Measurements from ENCODE around the gene UBE2E3. TPM values are rescaled to one million over a fixed set of nuclear protein-coding genes. Genes with fewer than 3 reads are reported as not detected.
A peak's percentile ranks its signal among the peaks of the same experiment; 100 is the strongest.
"Not testable (repeated sequence)": the region's sequence is repeated elsewhere in the genome, so short reads cannot be mapped to it uniquely, and the experiment has no call there.

Gene UBE2E3
- polyA plus RNA-seq, 4 donors: 193 to 288 (median 256) TPM

DNA sequence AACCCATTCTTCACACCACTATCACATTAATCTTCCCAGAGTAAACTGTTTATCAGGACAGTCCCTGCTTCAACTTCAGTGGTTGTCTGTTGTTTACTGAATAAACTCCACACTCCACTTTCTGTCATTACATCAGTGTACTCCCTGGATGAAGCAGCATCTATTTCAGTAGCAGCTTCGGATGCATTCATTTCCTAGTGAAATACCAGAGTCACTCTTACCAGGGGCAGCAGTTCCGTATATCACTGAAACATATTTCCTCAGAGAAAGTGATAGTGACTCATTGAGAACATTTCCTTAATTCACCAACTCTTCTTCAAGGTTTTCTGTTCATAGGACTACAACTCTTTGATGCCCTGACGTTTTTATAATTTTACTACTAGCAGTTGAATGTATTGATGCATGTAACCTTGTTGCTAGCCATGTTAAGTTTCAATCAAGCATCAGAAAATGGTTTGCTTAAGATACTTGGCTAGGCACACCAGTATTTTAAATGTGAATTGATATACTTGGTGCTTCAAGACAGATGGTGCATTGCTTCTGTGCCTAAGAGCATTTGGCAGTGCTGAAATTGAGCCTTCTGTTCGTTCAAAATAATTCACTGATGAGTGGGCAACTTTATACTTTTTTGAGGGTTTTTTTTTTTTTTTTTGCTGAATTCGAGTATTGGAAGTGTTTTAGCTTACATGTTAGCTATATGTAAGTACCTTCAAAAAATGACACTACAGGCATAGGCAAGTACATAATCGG is 92.3 kb downstream of the UBE2E3 start:
- DNase-seq (ENCODE audit: low read depth in 4 of 4, low spot score in 3 of 4): no peak

DNA sequence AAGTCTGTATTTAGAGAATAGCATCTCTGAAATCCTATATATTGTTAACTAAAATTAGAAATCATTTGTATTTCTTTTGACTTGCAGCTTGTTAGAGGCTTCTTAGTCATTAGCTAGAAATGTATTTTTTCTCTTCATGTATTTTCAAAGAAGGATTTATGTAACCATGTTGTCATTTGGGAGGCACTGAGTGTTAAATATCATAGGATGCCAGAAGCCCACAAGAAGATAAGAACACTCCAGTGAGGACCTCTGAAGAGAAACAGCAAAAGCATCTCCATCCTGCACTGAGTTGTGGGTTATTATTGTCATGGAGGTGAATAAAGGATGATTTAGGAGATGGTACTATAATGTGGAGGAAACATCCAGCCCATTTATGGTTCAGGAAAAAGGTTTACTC is 93.5 kb downstream of the UBE2E3 start:
- no peak for DNase-seq (ENCODE audit: low read depth in 4 of 4, low spot score in 3 of 4)

DNA sequence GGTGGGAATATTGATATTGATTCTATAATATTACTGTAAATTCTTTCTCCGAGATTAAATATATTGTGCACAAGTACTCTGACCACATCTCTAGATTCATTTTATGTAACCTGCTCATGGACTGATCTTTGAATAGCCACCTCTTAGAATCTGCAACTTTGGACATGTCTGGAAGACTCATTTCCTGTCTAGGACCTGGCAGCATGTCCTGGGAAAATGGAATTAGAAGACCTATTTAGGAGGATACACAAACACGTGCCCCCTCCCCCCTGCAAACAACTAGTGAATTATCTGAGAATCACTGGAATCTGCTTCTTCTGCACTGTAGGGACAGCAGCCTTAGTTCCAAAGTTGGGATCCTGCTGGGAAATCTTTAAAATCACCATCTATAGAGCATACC is 94.1 kb downstream of the UBE2E3 start:
- no peak for DNase-seq (ENCODE audit: low read depth in 4 of 4, low spot score in 3 of 4)

DNA sequence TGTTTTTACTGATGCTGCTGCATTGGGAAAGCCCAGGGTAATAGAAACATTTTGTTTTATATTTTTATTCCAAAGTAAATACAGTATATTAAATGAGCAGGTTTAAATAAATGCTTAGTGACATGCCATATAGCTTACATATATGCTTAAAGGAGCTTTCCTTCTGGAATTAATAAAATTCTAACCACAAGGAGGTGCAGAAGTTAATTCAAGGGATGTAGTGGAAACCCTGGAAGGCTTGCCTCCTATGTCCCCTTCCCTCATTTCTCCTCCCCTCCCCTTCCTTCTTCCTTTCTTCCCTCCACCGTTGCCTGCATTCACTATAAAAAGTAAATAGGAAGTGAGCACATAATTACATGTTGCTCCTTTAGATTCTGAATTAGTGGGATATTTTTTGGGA is 96.3 kb downstream of the UBE2E3 start:
- DNase-seq (ENCODE audit: low read depth in 4 of 4, low spot score in 3 of 4): no peak

DNA sequence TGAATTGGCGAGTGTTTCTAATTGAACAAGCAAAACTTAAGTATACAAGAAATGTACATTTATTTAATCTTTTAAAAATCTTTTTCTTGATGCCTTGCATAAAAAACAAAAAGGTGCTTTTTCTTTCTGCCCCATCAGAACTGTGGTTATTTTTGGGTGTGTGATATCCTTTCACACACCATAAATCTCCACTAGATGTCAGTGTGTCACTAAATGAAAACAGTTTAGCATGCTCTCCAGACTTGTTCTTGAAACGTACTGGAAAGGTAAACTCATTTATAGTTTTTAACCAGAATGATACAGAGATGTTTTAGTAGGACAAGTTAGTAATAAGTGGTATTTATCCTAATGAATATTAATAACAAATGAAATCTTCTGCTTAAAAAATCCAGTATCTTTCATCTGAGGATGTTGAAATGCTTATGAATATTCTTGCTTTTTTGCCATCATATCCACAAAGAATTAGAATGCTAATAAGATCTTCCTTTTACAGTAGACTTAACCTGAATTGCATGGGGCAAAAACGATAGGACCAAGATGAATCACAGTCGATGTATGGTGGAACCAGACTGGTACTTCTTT is 96.8 kb downstream of the UBE2E3 start:
- DNase-seq (ENCODE audit: low read depth in 4 of 4, low spot score in 3 of 4): peak; percentile 14 to 40 (median 16)

DNA sequence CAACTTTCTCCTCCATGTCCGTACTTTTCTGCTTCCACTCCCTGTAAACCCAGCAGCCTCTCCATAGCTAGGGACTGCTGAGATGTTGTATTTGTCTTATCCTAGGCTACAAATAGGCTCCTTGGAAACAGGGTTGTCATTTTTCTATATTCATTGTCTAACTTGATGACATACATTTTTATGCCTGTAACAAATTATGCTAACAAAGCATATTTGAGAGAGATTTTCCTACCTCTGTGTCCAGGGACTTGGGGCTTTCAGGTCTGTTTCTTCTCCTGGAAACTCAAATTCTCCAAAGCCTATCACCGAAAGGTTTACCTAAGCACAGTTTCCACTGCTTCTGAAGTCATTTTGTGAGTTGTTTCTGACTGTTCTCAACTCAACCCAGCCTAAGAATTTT is 102.7 kb downstream of the UBE2E3 start:
- DNase-seq (ENCODE audit: low read depth in 4 of 4, low spot score in 3 of 4): no peak

DNA sequence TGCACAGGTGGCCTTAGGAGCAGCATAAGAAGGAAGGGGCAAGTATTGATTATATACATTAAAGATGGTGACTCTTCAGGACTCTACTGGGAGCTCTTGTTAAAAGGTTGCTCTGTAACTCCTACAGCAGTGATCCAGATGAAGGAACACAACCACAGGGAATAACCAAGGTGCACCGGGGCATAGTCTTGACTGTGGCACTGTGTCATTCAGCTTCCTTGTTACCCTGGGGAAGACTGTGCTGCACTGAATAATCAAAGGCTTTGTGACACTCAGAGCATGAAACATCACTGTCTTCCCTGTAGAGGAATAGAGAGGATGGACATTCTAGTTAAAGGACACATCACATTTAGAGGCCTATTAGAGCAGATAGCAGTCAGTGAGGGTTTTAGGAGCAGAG is 105.3 kb downstream of the UBE2E3 start:
- DNase-seq (ENCODE audit: low read depth in 4 of 4, low spot score in 3 of 4): no peak

DNA sequence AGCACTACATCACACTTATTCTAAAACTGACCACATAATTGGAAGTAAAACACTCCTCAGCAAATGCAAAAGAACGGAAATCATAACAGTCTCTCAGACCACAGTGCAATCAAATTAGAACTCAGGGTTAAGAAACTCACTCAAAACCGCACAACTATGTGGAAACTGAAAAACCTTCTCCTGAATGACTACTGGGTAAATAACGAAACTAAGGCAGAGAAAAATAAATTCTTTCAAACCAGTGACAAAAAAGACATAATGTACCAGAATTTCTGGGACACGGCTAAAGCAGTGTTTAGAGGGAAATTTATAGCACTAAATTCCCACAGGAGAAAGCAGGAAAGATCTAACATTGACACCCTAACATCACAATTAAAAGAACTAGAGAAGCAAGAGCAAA is 111.5 kb downstream of the UBE2E3 start:
- DNase-seq (ENCODE audit: low read depth in 4 of 4, low spot score in 3 of 4): not testable (repeated sequence)

DNA sequence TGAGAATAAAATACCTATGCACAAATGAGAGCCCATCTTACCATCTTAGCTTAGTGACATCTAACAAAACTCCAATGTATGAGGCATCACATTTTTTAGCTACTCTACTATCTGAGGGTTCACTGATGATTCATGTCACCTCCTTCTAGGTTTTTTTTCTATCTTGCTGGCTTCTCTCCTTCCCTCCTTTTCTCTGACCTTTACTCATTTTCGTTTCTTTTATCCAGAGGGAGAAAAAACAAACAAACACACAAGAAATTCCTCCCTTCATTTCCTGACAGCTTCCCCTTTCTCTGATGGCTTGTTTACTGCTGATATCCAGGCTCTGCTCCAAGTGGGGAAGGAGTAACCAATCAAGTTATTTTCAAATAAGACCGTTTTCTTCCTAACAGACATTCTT is 115.1 kb downstream of the UBE2E3 start:
- no peak for DNase-seq (ENCODE audit: low read depth in 4 of 4, low spot score in 3 of 4)

DNA sequence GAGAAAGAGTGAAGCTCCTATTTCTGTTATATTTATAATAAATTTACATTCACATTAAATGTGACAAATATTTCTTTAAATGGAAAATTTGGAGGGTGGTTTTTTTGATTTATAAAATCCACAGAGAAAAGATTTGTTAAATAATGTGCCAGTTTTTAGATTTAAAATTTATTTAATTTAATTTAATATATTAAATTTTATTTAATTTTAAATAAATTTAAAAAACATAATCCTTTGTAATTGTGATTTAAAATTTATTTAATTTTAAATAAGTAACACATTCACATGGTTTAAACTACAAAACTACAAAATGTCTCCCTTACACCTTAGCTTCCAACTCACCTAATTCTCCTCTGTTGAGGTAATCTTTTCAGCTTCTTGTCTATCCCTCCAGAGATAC is 123.3 kb downstream of the UBE2E3 start:
- no peak for DNase-seq (ENCODE audit: low read depth in 4 of 4, low spot score in 3 of 4)

DNA sequence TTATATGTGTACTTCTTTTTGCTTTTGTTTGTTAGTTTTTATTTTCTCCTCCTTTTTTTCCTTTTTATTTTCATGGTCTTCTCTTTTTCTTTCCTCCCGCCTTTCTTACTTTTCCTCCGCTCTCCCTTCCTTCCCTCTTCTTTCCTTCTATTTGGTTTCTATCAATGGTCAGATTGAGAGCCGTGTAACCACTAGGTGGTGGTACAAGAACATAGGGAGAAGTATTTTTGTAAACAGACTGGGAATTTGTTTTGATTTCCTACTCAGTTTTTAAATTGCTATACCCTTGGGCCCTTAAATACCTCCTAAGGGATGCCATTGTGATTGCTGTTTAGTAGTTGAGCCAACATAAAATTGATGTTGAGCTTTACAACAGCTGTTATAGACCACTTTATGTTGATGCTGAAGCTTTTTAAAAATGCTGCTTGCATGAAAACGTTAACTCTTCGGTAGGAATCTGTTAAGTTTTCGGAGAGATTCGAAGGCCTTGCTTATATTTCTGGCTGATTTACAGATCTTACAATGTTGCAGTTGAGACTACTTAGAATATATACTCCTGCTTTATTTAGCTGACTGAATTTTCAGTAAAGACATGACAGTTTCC is 124.2 kb downstream of the UBE2E3 start:
- peak; percentile 36 to 48 (median 42) for DNase-seq (ENCODE audit: low read depth in 4 of 4, low spot score in 3 of 4)

DNA sequence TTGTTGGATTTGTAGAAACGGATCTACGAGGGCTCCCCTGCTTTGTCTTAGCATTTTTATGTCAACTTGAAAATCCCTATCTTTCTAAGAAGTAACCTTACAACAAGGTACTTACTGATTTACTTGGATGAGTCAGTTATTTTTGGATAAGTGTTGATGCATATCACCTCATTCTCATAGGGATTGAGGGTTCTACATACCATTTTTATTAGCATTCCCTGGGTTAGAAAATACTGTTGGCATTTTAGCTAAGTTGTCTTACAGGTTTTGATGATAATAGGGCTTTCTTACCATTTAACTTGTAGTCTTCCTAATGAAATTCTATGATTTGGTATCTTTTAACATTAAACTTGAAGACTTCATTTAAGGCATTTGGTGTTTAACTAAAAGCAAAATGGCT is 125.2 kb downstream of the UBE2E3 start:
- DNase-seq (ENCODE audit: low read depth in 4 of 4, low spot score in 3 of 4): no peak

DNA sequence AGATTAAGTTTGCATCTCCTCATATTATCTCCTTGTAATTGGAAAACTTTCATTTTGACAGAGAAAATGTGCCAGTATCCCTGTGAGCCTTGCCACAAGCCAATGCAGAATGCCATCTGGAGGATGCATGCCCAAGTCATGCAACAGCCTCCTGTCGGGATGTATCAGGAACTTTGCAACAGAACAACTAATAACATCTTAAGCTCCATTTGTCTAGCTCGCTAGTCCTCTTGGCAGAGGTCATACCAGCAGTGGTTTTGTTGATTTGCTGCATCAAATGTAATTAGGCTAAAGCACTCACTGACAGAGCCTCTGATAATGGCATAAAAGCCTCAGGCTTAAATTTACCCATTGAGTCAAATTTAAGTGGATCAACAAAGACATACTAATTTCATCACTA is 125.8 kb downstream of the UBE2E3 start:
- DNase-seq (ENCODE audit: low read depth in 4 of 4, low spot score in 3 of 4): no peak

DNA sequence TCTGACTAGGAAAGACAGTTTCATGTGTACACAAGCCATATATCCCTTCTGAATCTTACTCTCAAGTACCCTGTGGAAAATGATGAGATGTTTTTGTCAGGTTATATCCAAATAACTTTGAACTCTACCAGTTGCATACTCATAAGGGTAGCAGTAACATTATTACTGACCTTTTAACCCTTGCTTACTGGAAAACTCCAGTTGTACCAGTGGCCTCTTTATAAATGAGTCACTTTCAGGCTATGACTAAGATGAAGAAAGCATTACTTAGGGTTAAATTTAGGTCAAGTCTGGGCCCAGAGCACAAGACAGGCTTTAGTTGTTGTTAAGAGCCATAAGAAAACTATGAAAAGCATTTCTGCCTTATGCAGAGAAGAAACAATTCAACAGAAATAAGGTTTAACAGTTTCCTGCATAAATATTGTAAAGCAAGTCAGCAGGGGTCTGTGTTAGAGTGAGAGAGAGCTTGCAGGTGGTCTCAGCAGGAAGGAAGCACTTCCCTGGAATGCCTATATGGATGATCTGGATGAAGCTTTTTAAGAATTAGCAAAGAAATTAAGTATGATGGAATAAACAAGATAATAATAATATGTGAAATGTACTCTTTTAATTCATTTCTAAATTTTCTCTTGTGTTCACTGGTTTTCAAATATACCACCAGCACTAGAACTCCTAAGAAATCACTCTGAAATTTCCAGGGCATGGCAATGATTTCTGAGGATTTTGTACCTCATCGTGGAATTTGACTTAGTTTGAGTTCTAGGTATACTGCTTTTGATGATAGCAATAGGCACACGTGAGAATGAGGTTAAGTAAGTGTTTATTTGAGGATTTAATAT is 126.6 kb downstream of the UBE2E3 start:
- no peak for DNase-seq (ENCODE audit: low read depth in 4 of 4, low spot score in 3 of 4)

DNA sequence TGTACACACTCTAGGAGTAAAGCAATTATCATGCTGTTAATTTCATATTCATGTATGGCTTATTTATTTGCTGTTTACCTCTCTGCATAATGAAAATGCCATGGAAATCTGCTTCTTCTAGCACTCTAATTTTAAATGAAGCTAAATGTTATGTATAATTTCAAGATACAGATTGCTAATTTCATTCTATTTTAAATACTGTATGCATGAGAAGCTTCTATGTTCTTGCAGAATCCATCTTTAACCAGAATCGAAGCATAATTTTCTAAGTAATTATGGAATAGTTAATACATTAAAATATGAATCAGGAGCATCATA is 127.2 kb downstream of the UBE2E3 start:
- DNase-seq (ENCODE audit: low read depth in 4 of 4, low spot score in 3 of 4): no peak

DNA sequence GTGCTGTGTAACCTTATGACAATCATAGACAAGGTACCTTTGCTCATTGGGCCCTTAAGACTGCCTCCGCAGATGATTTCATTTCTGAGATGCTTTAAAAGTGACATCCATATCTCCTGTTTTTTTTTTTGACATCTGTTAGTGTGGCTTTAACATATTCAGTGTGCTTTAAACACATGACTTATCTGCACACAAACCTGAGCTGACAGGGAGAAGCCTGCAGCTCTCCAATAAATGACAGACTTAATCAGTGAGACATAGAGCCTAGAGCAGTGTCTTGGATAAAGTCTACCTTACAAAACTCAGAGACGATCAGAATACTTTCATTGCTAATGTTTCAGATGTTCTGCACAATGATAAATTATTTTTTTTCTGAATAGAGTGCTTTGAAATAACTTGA is 130.7 kb downstream of the UBE2E3 start:
- no peak for DNase-seq (ENCODE audit: low read depth in 4 of 4, low spot score in 3 of 4)

DNA sequence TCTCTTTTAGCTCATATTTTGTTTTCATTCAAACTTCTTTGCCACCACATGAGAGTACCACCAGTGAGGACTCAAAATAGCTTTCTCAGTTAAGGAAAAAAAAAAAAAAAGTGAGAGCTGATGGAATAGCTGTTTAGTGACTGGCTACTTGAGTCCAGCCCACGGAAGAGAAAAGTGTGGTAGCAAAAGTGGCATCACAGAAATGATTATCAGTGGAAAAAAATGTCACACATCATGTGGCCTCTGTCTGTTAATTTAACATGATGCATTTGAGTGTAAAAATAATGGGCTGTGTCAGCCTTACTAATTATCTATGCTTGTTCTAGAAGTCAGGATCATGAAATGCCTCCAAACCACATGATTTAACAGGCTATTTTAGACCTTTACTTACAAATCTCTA is 132.5 kb downstream of the UBE2E3 start:
- DNase-seq (ENCODE audit: low read depth in 4 of 4, low spot score in 3 of 4): no peak
